PC-3 (cell line): ENCODE results near the gene C4orf50.

ENCODE experiments used
- EZH2 ChIP-seq: fragments of 300-600 bp; sonication (generic); IDR thresholded peaks from one replicate; pipeline ENCODE4 v1.6.1; 2017; ENCODE audit warnings: antibody characterized with exemption, mild to moderate bottlenecking, low read length; ENCODE audit not compliant: unreplicated experiment
- EZH2phosphoT487 ChIP-seq: fragments of 300-600 bp; sonication (generic); IDR thresholded peaks from 2 replicates; pipeline ENCODE4 v1.6.1; 2018; ENCODE audit warnings: mild to moderate bottlenecking, antibody characterized with exemption, low read length, borderline replicate concordance
- TF ChIP-seq, protein P1 (sequence below): fragments of 300-600 bp; sonication (generic); conservative IDR thresholded peaks from 2 replicates; pipeline ENCODE4 v1.5.1; 2017; ENCODE audit warnings: antibody characterized with exemption, low read depth, mild to moderate bottlenecking, low read length

DNA sequence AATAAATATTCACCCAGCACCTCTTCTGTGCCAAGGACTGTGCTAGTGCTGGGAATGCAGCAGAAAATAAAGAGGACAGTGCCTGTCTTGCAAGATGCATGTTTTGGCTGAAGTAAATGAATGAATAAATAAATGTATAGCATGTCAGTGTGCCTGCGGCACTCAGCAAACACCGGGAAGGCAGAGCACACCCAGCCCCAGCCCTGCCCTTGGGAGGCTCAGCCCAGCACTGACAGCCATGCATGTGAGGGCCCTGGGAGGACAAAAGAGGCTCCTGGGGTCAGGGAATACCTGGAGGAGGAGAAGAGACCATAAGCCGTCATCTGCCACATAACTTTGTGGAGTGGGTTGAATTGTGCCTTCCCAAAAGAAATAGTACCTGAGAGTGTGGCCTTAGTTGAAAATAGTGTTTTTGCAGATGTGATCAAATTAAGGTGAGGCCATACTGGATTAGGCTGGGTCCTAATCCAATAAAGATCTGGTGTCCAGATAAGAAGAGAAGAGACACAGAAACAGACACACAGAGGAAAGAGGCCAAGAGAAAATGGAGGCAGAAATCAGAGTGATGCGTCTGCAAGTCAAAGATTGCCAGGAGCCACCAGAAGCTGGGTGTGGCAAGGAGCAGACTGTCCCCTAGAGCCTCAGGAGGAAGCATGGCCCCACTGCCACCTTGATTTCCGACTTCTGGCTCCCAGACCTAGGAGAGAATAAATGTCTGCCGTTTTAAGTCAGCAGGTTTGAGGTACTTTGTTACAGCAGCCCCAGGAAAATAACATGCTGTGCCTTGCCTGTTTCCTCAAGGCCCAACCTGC, 16.3 kb downstream of the C4orf50 start:
- TF ChIP-seq EZH2phosphoT487 (no peak), EZH2 (no peak)
- TF ChIP-seq, protein P1, sequence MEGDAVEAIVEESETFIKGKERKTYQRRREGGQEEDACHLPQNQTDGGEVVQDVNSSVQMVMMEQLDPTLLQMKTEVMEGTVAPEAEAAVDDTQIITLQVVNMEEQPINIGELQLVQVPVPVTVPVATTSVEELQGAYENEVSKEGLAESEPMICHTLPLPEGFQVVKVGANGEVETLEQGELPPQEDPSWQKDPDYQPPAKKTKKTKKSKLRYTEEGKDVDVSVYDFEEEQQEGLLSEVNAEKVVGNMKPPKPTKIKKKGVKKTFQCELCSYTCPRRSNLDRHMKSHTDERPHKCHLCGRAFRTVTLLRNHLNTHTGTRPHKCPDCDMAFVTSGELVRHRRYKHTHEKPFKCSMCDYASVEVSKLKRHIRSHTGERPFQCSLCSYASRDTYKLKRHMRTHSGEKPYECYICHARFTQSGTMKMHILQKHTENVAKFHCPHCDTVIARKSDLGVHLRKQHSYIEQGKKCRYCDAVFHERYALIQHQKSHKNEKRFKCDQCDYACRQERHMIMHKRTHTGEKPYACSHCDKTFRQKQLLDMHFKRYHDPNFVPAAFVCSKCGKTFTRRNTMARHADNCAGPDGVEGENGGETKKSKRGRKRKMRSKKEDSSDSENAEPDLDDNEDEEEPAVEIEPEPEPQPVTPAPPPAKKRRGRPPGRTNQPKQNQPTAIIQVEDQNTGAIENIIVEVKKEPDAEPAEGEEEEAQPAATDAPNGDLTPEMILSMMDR: no peak
